Loucy (cell line): Measurements from ENCODE around the gene CA11.

ENCODE experiments used
- CTCF ChIP-seq: fragments of 200-600 bp; sonication (generic); conservative IDR thresholded peaks from 2 replicates; pipeline ENCODE4 v1.5.1; 2014; ENCODE audit warnings: mild to moderate bottlenecking, antibody characterized with exemption, low read length
- EZH2phosphoT487 ChIP-seq: fragments of 200-600 bp; IDR thresholded peaks from 2 replicates; pipeline ENCODE4 v1.6.1; 2018; ENCODE audit warnings: antibody characterized with exemption, mild to moderate bottlenecking, moderate library complexity, borderline replicate concordance

GRCh38 chr19:48668332-48668731, 22.3 kb upstream of the CA11 start:
- no peak for TF ChIP-seq CTCF
- TF ChIP-seq EZH2phosphoT487: no peak
